GM21390 (cell line): ENCODE measurements around the gene SRGAP3.

Experiments
- ATAC-seq: cut with Tn5 transposase; IDR thresholded peaks from one replicate; pipeline ENCODE4 v1.9.1; 2021; ENCODE audit not compliant: unreplicated experiment

Gene SRGAP3

GRCh38 chr3:9204253-9204992, 45.0 kb downstream of the SRGAP3 start:
- no peak for ATAC-seq

GRCh38 chr3:9203317-9203716, 46.1 kb downstream of the SRGAP3 start:
- no peak for ATAC-seq

DNA sequence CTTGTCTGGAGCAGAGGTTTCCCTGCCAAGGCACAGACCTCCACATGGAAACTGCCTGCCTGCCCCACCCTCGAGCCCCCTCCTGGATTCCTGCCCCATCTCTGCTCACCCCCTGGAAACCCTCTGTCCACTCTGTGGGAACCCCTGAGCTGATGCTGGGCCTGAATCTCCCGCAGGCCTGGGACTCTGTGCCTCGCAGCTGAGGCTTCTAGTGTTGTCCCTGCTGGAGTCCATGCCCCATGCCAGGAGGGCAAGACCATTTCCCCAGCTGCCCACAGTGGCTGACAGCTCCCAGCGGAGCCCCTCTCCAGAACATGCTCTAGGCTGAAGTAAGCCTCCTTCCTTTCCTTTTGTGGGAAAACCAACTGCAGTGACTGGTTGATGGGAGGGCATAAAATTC, 46.9 kb downstream of the SRGAP3 start:
- ATAC-seq = no peak

DNA sequence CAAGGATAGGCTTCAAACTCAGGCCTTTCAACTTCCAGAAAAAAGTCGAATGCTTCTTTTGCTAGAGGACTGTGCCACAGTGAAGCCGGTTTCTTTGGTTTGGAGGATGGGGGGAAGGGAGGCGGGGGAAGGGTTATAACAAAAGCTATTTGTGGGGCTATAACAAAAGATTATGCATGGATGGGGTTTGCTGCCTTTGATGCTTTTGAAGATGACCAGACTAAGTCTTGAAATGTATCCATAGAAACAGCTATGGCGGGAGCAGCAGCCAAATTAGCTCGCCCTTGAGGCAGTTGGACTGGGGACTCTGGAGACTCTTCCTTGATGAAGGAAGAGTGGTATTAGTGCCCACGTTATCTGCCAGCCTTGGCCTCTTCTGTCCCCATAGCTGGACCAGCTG, 47.5 kb downstream of the SRGAP3 start:
- no peak for ATAC-seq

DNA sequence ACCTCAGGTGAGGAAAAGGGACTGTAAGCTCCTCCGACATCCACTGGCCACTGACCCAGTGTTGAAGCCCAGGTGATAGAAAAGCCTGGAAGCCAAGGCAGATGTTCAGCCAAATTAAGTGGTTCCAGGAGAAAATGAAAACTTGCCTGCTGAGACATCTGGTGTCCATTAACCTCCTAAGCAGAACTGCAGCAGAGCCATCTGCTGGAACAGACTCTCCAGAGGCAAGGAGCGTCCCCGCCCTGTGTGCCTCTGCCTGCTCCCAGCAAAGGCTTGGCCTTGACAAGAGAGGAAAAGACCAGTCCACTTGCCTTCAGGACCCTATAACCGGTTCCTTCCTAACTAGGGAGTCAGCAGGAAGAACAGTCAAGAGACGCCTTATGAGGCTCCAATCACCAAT, 48.2 kb downstream of the SRGAP3 start:
- no peak for ATAC-seq

DNA sequence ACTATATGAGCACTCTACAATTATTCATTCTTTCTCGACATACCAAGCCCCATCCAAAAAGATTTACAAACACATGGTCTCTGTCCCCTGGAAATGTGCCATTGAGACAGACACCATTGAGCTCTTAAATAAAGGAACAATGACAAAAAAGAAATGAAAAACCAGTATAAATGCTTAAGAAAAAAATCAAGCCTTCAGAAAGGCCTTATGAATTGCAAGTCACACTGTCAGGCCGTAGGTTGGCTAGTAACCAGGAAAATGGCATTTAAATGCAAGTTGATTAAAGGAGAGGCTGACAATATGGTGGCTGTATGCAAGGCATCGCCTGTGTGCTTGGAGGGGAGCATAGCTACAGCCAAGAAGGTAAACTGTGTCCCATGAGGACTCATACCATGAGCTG, 49.7 kb downstream of the SRGAP3 start:
- no peak for ATAC-seq

DNA sequence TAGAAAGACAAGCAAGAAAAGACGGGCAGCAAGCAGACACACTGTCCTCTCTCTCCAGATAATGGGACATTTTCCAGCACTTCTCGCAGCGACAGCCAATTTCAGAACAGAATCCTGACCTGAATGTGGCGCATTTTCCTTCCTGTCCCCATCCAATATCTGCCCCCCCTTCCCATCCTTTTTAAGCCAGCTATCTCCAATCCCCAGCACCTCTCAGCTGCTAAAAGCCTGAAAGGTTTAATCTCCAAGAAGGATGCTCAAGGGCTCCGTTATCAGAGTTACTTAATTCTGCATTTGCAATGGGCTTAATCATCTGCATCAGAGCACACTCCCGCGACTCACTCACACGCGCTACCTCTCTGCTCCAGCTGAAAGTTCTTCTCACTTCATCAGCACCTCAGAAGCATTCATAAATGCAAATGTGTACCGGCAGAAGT, 50.5 kb downstream of the SRGAP3 start:
- no peak for ATAC-seq

DNA sequence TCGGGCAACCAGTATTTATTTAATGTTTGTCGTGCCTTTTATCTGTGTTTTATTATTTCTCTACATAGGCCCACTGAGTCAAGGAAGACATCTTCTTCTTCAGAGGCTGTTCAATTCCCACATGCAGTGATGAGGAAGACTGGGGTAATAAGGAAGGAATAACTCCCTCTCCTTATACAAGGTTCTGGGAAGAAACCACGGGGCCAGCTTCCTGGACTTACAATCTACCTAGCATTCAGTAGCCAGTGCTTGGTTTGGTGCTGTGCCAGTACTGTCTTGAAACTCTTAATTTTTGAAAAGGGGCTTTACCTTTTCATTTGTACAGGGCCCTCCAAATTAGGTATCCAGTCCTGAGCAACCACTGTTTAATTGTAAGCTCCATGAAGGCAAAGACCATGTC, 51.2 kb downstream of the SRGAP3 start:
- no peak for ATAC-seq

DNA sequence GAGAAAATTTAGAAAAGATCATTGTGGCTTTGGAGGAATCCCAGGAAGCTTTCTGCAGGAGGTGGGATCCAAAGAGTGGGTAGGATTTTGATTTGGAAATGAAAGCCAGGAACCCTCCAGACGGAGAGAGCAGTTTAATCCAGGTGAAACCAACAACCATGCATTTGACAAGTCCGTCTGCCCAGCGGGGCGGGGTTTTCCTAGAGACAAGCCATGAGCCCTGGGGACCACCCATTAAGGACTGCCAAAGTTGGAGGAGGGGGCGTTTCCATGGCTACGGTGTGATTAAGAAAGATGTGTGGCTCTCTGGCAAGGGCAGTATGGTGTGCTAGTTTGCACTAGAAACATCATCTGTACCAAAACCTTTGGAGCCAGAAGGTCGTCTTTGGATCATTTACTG, 53.4 kb downstream of the SRGAP3 start:
- ATAC-seq = no peak

DNA sequence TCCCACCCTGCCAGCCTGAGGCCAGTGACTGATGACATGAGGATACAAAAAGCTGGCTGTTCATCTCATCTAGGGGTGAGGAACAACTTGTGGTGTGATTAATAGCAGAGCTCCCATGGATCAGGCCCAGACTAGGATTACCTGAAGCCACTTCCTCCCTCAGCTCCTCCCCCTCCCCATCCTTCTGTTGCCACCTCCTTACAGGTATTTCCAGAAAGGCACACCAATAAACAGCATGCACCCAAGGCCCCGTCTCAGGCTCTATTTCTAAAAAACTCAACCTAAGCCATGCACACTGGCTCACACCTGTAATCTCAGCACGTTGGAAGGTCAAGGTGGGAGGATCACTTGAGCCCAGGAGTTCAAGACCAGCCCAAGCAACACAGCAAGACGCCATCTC, 54.1 kb downstream of the SRGAP3 start:
- ATAC-seq = no peak

DNA sequence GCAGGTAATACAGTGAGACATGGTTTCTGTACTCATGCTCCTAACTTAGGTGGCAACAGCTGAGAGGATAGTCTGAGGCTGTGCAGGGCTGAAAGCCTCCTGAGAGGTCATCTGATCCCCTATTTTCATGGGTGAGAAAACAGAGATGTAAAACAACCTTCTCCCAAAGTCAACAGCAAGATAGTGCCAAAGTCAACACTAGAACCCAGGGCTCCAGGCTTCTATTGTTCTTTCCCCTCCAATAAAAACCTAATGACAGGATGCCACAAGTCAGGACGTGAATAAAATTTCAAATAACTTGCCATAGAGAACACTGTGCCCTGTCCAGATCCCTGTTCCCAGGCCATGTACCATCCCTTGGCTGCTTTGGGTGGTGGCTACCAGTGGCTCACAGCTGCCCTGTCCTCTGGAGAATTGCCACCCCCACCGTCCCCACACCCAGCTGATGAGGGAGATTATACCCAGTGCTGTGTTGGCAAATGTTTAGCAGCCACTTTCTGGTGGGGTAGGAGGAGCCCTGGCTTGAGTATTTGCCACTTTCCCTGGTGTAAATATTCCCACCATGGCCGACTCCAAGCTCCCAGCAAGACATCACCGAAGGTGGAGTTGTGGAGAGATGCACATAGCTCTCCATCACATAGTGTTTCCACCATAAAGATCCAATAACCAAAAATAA, 54.8 kb downstream of the SRGAP3 start:
- no peak for ATAC-seq

DNA sequence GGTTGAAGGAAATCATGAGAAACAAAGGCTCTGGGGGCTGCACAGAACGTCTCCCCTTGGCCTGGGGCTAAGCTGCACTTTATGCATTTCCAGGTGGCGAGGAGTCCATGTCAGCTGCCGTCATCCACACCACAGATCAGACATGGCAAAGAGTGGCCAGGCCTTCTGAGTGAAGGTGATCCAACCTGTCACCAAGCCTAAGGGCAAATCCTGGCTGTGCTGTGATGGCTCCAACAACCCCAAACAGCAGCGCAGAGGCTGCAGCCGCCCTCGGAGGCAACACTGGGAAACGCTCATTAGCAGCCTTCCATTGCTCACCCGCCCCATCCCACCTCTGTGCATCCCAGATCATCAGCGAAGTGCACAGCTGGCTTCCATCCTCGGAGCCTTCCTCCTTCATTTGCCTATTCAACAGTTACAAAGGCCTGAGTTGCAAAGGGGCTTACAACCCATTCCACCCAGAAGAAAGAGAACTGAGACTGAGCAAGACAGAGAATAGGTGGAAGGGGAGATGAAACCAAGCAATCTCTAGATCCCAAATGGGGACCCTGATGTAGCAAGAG, 55.7 kb downstream of the SRGAP3 start:
- ATAC-seq = no peak

DNA sequence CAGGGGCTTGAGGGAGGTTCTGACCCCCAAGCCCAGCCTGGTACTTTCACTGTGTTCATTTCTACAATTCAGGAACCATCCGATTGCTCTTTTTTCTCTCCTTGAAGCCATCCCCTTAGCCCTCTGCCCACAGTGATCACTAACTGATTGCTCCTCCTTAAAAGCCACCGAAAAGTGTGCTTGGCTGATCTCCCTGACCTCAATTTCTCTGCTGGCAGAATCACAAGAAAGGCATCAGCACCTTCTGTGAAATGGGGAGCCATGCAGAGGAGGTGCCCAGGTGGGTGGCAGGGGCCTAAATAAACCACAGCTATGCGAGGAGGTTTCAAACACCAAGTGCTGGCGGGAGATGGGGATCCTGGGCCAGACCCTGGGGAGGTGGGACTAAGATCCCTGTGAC, 56.2 kb downstream of the SRGAP3 start:
- ATAC-seq = no peak

DNA sequence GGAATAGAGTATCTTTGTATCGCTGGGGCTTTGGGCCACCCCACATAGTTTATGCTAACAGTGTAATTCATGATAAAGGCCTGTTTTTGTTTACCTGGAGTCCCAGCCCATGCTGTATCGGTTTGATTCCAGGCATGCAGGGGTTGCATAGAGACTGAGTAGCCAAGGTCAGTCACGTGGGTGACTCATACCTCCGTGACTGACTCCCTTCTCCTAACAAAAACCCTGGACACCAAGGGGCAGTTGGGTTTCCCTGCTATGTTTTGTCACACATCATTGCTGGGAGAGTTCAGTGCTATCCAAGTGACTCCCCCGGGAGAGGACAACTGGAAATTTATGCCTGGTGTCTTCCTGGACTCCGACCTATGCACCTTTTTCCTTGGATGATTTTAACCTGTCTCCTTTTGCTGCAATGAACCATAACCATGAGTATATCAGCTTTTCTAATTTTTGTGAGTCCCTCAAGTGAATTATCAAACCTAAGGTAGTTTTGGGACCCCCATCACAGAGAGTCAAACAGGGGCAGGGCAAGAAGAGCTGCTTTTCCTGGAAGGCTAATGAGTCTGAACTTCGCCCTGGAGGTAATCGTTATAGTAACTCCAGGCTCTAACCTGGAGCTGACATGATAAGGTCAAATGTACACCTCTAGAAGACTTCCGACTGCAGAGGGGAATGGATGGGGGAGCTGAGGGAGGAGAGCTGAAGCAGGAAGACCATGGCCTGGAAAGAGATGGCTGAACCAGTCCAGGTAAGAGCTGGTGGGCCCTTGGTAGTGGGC, 57.0 kb downstream of the SRGAP3 start:
- ATAC-seq = no peak

DNA sequence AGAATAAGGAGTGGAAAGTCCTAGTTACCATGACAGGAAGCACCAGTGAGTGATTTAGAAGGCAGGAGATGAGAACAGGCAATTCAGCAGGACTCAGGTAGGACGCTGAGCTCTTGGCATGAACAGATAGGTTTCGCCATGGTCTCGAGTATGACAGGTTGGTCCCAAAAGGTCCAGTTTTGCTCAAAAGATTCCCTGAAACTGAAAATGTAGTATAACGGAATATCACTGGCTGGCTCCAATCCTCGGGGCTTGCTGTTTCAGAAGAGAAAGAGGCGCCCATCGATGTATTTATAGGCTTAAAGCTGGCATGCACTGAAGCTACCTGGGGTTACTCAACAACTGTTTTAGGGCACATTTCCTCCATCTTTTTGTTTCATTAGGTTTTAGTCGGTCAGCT, 59.2 kb downstream of the SRGAP3 start:
- ATAC-seq = no peak

DNA sequence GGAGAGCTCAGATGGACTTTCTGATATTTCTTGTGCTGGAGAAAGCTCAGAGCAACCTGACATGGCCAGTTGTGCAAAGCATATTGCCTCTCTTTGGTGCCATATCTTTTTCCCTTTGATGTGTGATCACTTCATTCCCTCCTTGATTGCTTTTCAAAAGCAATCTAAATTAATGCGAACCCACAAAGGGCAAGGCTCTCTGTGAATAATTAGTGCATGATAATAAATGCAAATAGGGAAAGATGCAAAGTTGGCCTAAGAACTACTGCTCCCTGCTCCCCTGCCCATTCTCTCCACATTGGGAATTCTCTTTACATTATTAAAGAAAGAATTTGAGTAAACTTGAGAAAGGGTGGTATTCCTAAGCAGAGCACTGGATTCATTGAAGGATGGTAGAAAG, 60.9 kb downstream of the SRGAP3 start:
- ATAC-seq = no peak

GRCh38 chr3:9185701-9186100, 63.7 kb downstream of the SRGAP3 start:
- ATAC-seq = no peak

DNA sequence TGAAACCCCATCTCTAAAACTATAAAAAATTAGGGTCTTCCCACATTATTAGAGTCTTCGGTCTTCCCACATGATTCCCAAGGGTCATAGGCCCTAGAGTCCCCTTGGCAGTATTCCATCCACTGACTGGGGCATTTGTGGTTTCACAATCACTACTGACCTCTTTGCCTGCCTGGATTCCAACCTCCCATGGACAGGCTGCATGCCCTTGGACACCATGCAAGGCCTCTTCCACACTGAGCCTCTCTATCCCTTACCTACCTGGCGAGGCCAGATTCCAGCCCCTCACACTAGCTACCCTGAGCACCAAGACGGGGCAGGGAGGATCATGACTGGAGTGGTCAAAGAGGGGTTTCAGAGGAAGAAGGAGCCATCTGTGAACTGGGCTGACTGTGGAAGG, 64.4 kb downstream of the SRGAP3 start:
- ATAC-seq = no peak

GRCh38 chr3:9184461-9184835, 65.0 kb downstream of the SRGAP3 start:
- ATAC-seq = no peak

DNA sequence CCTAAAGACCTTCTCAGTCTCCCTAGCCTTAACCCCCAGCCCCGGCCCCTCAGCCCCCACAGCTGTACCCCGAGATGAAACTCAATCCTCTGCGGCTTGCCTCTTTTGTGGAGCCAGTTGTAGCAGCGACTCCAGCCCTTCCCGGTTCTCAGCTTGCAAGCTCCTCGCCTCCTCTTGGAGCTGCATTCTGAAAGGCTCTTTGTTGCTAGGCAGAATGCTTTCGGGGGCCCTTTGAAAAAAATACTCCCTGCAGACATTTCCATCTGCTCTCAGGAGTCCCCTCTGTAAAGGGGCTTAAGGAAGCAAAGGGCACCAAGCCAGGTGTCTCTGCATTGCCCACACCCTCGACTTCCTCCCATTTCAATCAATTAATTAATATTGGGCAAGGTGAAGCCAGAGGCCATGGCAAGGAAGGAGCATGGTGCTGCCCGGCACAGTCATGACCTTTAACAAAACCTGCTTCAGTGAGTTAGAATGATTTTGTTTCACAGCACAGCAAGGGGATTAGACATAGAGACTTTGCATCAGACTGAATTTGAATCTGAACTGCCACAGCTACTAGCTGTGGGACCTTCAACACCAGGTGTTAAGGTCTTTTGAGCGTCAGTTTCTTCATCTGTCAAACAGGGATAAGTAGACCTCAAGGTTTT, 65.5 kb downstream of the SRGAP3 start:
- ATAC-seq = no peak

GRCh38 chr3:9183011-9183410, 66.4 kb downstream of the SRGAP3 start:
- no peak for ATAC-seq
